ENCODE data around the gene LIMK2.

GRCh38 chr22:31193092-31193491 is 19.0 kb upstream of the LIMK2 start:
- TF ChIP-seq REST (IDR thresholded peaks at IDR 0.05) = no peak
- TF ChIP-seq, protein P1, sequence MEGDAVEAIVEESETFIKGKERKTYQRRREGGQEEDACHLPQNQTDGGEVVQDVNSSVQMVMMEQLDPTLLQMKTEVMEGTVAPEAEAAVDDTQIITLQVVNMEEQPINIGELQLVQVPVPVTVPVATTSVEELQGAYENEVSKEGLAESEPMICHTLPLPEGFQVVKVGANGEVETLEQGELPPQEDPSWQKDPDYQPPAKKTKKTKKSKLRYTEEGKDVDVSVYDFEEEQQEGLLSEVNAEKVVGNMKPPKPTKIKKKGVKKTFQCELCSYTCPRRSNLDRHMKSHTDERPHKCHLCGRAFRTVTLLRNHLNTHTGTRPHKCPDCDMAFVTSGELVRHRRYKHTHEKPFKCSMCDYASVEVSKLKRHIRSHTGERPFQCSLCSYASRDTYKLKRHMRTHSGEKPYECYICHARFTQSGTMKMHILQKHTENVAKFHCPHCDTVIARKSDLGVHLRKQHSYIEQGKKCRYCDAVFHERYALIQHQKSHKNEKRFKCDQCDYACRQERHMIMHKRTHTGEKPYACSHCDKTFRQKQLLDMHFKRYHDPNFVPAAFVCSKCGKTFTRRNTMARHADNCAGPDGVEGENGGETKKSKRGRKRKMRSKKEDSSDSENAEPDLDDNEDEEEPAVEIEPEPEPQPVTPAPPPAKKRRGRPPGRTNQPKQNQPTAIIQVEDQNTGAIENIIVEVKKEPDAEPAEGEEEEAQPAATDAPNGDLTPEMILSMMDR (IDR thresholded peaks at IDR 0.05; ENCODE audit: low read depth, low read length, missing input control) = no peak
- TF ChIP-seq RXRA (IDR thresholded peaks at IDR 0.05) = no peak
- no peak for TF ChIP-seq TAF1 (conservative IDR thresholded peaks at IDR 0.05)
- TF ChIP-seq YY1 (IDR thresholded peaks at IDR 0.05) = no peak
- no peak for TF ChIP-seq EGR1 (IDR thresholded peaks at IDR 0.05; ENCODE audit: low read depth in 2 of 2)
- TF ChIP-seq RAD21 (IDR thresholded peaks at IDR 0.05) = no peak
- TF ChIP-seq GABPA (IDR thresholded peaks at IDR 0.05 in 1 of 2, conservative IDR thresholded peaks at IDR 0.05 in 1 of 2) = no peak
- TF ChIP-seq, protein P2, sequence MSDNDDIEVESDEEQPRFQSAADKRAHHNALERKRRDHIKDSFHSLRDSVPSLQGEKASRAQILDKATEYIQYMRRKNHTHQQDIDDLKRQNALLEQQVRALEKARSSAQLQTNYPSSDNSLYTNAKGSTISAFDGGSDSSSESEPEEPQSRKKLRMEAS (IDR thresholded peaks at IDR 0.05) = no peak
- TF ChIP-seq SP1 (IDR thresholded peaks at IDR 0.05) = no peak
- no peak for TF ChIP-seq FOXA1 (IDR thresholded peaks at IDR 0.05)
- no peak for TF ChIP-seq ZBTB33 (IDR thresholded peaks at IDR 0.05)
- TF ChIP-seq HNF4G (IDR thresholded peaks at IDR 0.05) = no peak

Data from liver (tissue), 3 donors.